IMR-90 (cell line): ENCODE data around the gene UGT1A4. TPM values are rescaled to one million over a fixed set of nuclear protein-coding genes. Genes with fewer than 3 reads are reported as not detected.

Source experiments
- ATAC-seq: fragments of 200-7000 bp; cut with Tn5 transposase; 2 replicates; pipeline ENCODE4 v1.9.1; 2020; ENCODE audit warnings: low read depth, mild to moderate bottlenecking, moderate library complexity
- BruUV-seq: library from RNA; stranded (reverse); fragments of 400-500 nt; replicated peaks from 2 replicates; lab custom pipeline; 2021; lab: Mats Ljungman, UMichigan
- CTCF ChIA-PET: fragments of 300-600 bp; formaldehyde crosslinking; extraction: SDS; loops from one replicate; lab custom pipeline; 2021; ENCODE audit warnings: antibody characterized with exemption; lab: Yijun Ruan, JAX
- POLR2A ChIA-PET: fragments of 300-600 bp; sonication (Branson Sonifier 250); formaldehyde crosslinking; loops from one replicate; lab custom pipeline; 2022; ENCODE audit warnings: antibody characterized with exemption; ENCODE audit not compliant: unreplicated experiment; lab: Charles Lee
- DNase-seq: peaks from one replicate; pipeline ENCODE4 v3.0.0; 2013
- H2AFZ ChIP-seq: replicated peaks from 2 replicates; pipeline ENCODE3; 2013; ENCODE audit warnings: low read length, mild to moderate bottlenecking; ENCODE audit not compliant: poor library complexity
- H2AK5ac ChIP-seq: 2 replicates; pipeline ENCODE4 v1.6.1; 2013; ENCODE audit warnings: low read depth, low read length, inconsistent platforms
- H2AK9ac ChIP-seq: replicated peaks from 2 replicates; pipeline ENCODE3; 2013; ENCODE audit warnings: mild to moderate bottlenecking, low read depth, low read length, moderate library complexity; ENCODE audit not compliant: poor library complexity
- H2BK120ac ChIP-seq: 2 replicates; pipeline ENCODE4 v1.6.1; 2013; ENCODE audit warnings: low read depth, low read length, inconsistent platforms
- H2BK15ac ChIP-seq: 3 replicates; pipeline ENCODE4 v1.6.1; 2013; ENCODE audit warnings: low read depth, low read length, inconsistent platforms
- H2BK20ac ChIP-seq: 2 replicates; pipeline ENCODE4 v1.6.1; 2013; ENCODE audit warnings: low read depth, mild to moderate bottlenecking, inconsistent platforms, low read length, moderate library complexity
- H2BK5ac ChIP-seq: 2 replicates; pipeline ENCODE4 v1.6.1; 2013; ENCODE audit warnings: mild to moderate bottlenecking, low read depth, low read length, inconsistent platforms; ENCODE audit not compliant: poor library complexity, severe bottlenecking
- H3K14ac ChIP-seq: replicated peaks from 2 replicates; pipeline ENCODE4 v1.6.1; 2013; ENCODE audit warnings: low read depth, low read length, inconsistent platforms
- H3K18ac ChIP-seq: 2 replicates; pipeline ENCODE4 v1.6.1; 2013; ENCODE audit warnings: low read depth, low read length, control low read depth
- H3K23ac ChIP-seq: 2 replicates; pipeline ENCODE4 v1.6.1; 2013; ENCODE audit warnings: low read depth, low read length, inconsistent platforms
- H3K27ac ChIP-seq: 2 replicates; pipeline ENCODE4 v1.5.1; 2013; ENCODE audit warnings: mild to moderate bottlenecking, control low read depth, low read length; ENCODE audit not compliant: insufficient read depth
- H3K27me3 ChIP-seq: 2 replicates; pipeline ENCODE4 v1.6.1; 2013; ENCODE audit warnings: low read length; ENCODE audit not compliant: control insufficient read depth, insufficient read depth
- H3K36me3 ChIP-seq: 2 replicates; pipeline ENCODE4 v1.6.1; 2013; ENCODE audit warnings: low read length, mixed read lengths; ENCODE audit not compliant: control insufficient read depth, insufficient read depth
- H3K4ac ChIP-seq: 2 replicates; pipeline ENCODE4 v1.6.1; 2013; ENCODE audit warnings: low read depth, low read length, inconsistent platforms
- H3K4me1 ChIP-seq: 2 replicates; pipeline ENCODE4 v1.6.1; 2013; ENCODE audit warnings: low read length, mixed read lengths; ENCODE audit not compliant: control insufficient read depth, insufficient read depth
- H3K4me2 ChIP-seq: 2 replicates; pipeline ENCODE4 v1.6.1; 2013; ENCODE audit warnings: low read depth, mild to moderate bottlenecking, control low read depth, low read length, moderate library complexity
- H3K4me3 ChIP-seq: 2 replicates; pipeline ENCODE4 v1.5.1; 2013; ENCODE audit warnings: low read depth, mild to moderate bottlenecking, control low read depth, low read length, moderate library complexity; ENCODE audit not compliant: insufficient read depth
- H3K56ac ChIP-seq: 2 replicates; pipeline ENCODE4 v1.6.1; 2013; ENCODE audit warnings: low read length, inconsistent platforms; ENCODE audit not compliant: insufficient read depth; ENCODE audit errors: extremely low read depth
- H3K79me1 ChIP-seq, 2 experiments: 2 replicates each; pipeline ENCODE4 v1.6.1; 2013; ENCODE audit warnings: low read length in 2 of 2, inconsistent platforms in 1 of 2, low read depth in 1 of 2
- H3K9ac ChIP-seq: 2 replicates; pipeline ENCODE4 v1.6.1; 2013; ENCODE audit warnings: low read depth, low read length, control low read depth
- H3K9me1 ChIP-seq: 2 replicates; pipeline ENCODE4 v1.6.1; 2013; ENCODE audit warnings: low read length, inconsistent platforms; ENCODE audit not compliant: insufficient read depth
- H3K9me3 ChIP-seq: 2 replicates; pipeline ENCODE4 v1.6.1; 2013; ENCODE audit warnings: low read length; ENCODE audit not compliant: control insufficient read depth, insufficient read depth
- H4K20me1 ChIP-seq: 2 replicates; pipeline ENCODE4 v1.6.1; 2013; ENCODE audit warnings: low read length, inconsistent platforms; ENCODE audit not compliant: insufficient read depth
- H4K5ac ChIP-seq: 2 replicates; pipeline ENCODE4 v1.6.1; 2013; ENCODE audit warnings: mild to moderate bottlenecking, low read depth, low read length, control low read depth
- H4K8ac ChIP-seq, 2 experiments: 2 replicates each; pipeline ENCODE4 v1.6.1; 2013; ENCODE audit warnings: low read depth in 2 of 2, low read length in 2 of 2, control low read depth in 1 of 2, inconsistent platforms in 1 of 2
- H4K91ac ChIP-seq: 2 replicates; pipeline ENCODE4 v1.6.1; 2013; ENCODE audit warnings: low read depth, low read length, inconsistent platforms; ENCODE audit not compliant: insufficient read depth
- BHLHE40 ChIP-seq: fragments of 150-350 bp; IDR thresholded peaks from 2 replicates; pipeline ENCODE4 v1.6.1; 2016; ENCODE audit warnings: mild to moderate bottlenecking, low read depth, low read length
- CEBPB ChIP-seq: IDR thresholded peaks from 2 replicates; pipeline ENCODE4 v1.6.1; 2012; ENCODE audit warnings: low read depth, low read length, improper control_type of control experiment
- MAFK ChIP-seq: IDR thresholded peaks from 2 replicates; pipeline ENCODE4 v1.6.1; 2012; ENCODE audit warnings: low read depth, low read length, improper control_type of control experiment
- NFE2L2 ChIP-seq: fragments of 150-350 bp; IDR thresholded peaks from 2 replicates; pipeline ENCODE4 v1.6.1; 2016; ENCODE audit warnings: low read depth, mild to moderate bottlenecking, low read length
- RAD21 ChIP-seq: IDR thresholded peaks from 2 replicates; pipeline ENCODE4 v1.6.1; 2012; ENCODE audit warnings: low read length, improper control_type of control experiment
- RCOR1 ChIP-seq: IDR thresholded peaks from 2 replicates; pipeline ENCODE4 v1.6.1; 2012; ENCODE audit warnings: mild to moderate bottlenecking, low read length, improper control_type of control experiment; ENCODE audit not compliant: insufficient replicate concordance
- WGBS, 2 experiments: methylation state at CpG; one replicate each; pipeline versions ENCODE4 v1.1.5 to v1.1.7; 2013; ENCODE audit warnings: missing lambda C conversion rate in 2 of 2; ENCODE audit not compliant: insufficient read length in 1 of 2; ENCODE audit errors: extremely low coverage in 2 of 2; 5-methylcytosine and 5-hydroxymethylcytosine counted together
- dilution Hi-C: fragments of 300-500 bp; cut with HindIII; formaldehyde crosslinking; loops from one replicate; pipeline ENCODE4 v1.14.3; 2018; ENCODE audit warnings: low sequenced_read_pairs; ENCODE audit not compliant: unreplicated experiment
- in situ Hi-C: fragments of 300-500 bp; cut with MboI; formaldehyde crosslinking; loops from 3 replicates; pipeline ENCODE4 v1.14.3; 2019; ENCODE audit warnings: low sequenced_read_pairs, inconsistent platforms, mixed read lengths
- intact Hi-C: fragments of 100-400 bp; cut with micrococcal nuclease; formaldehyde crosslinking; loops from 2 replicates; pipeline ENCODE4 v1.10.0; 2022
- polyA plus RNA-seq, 3 experiments: library from polyadenylated mRNA; depleted of rRNA; stranded (reverse); fragments of >200 nt; gene quantifications; 2 replicates each; pipeline ENCODE4 v1.2.3, GENCODE V29; 2012; ENCODE audit warnings: low replicate concordance in 1 of 3
- total RNA-seq: library from RNA; depleted of rRNA; stranded (reverse); fragments of >200 nt; gene quantifications from 2 replicates; pipeline ENCODE4 v1.2.3, GENCODE V29; 2012

The UGT1A4 gene
- total and polyA plus RNA-seq, 2 of the 4 experiments (the other 2 are of a cell fraction), result not detected

- H2AFZ ChIP-seq, result no peak within 1 kb of the TSS
- H2BK15ac ChIP-seq, result no peak within 1 kb of the TSS
- no peak within 1 kb of the TSS for H2BK5ac ChIP-seq
- POLR2A ChIA-PET, result no interaction called here
- H3K27ac ChIP-seq, result no peak within 1 kb of the TSS
- no peak within 1 kb of the TSS for H3K4me2 ChIP-seq
- no peak within 1 kb of the TSS for H4K5ac ChIP-seq
- H3K9ac ChIP-seq, result no peak within 1 kb of the TSS
- no peak within 1 kb of the TSS for H2BK20ac ChIP-seq
- H4K20me1 ChIP-seq, result no peaks in the 10 kb centered on the region
- no peak within 1 kb of the TSS for H4K91ac ChIP-seq
- no peak for ATAC-seq
- no peaks in the 10 kb centered on the region for H3K79me1 ChIP-seq
- no peaks in the 10 kb centered on the region for H3K4me1 ChIP-seq
- no CpG with 5 or more reads among the region's 2 CpGs for WGBS, 2 experiments
- DNase-seq, result no peak
- intact Hi-C loops (no loop called here), in situ Hi-C loops (no loop called here), dilution Hi-C loops (no loop called here)
- BruUV-seq, result no TSS peak
- H3K14ac ChIP-seq, result no peak within 1 kb of the TSS
- no peak within 1 kb of the TSS for H3K18ac ChIP-seq
- TF ChIP-seq BHLHE40, result no peak
- TF ChIP-seq CEBPB, result no peak
- no peak for TF ChIP-seq NFE2L2
- TF ChIP-seq RAD21, result no peak
- no peak for TF ChIP-seq MAFK
- TF ChIP-seq RCOR1, result no peak
- no peak within 1 kb of the TSS for H3K56ac ChIP-seq
- H2AK9ac ChIP-seq, result no peak within 1 kb of the TSS
- no peak within 1 kb of the TSS for H2AK5ac ChIP-seq
- no peaks in the 10 kb centered on the region for H3K36me3 ChIP-seq
- no peak within 1 kb of the TSS for H2BK120ac ChIP-seq
- H3K9me3 ChIP-seq, result peaks cover 3% of the 10 kb centered on the region; the same call in 1 of the 2 replicates
- CTCF ChIA-PET, result no interaction called here
- H3K27me3 ChIP-seq, result no peaks in the 10 kb centered on the region
- H3K9me1 ChIP-seq, result no peaks in the 10 kb centered on the region
- H3K4me3 ChIP-seq, result no peak within 1 kb of the TSS
- H3K4ac ChIP-seq, result no peak within 1 kb of the TSS
- H3K23ac ChIP-seq, result no peak within 1 kb of the TSS
- H4K8ac ChIP-seq, result no peak within 1 kb of the TSS
Observed at GRCh38 chr2:233778030-233778429, 59.5 kb downstream of the UGT1A4 start, which contains the start of gene MROH2A. Gene MROH2A, plus strand, starts transcription at chr2:233778330. Its CDS starts 1,029 bp downstream, at chr2:233779359.
